HepG2 (cell line): ENCODE measurements around the gene RTF1. TPM values are rescaled to one million over a fixed set of nuclear protein-coding genes. Genes with fewer than 3 reads are reported as not detected.
A peak's percentile ranks its signal among the peaks of the same experiment; 100 is the strongest.

Experiments used
- AKAP8 ChIP-seq: sonication (generic); formaldehyde crosslinking; IDR thresholded peaks from 2 replicates; pipeline ENCODE4 v1.5.1; 2020; ENCODE audit warnings: mild to moderate bottlenecking, missing genetic modification reagents
- BRF2 ChIP-seq: sonication (generic); formaldehyde crosslinking; IDR thresholded peaks from 2 replicates; pipeline ENCODE4 v1.8.1; 2022; ENCODE audit warnings: mild to moderate bottlenecking, missing genetic modification reagents
- FIP1L1 ChIP-seq: fragments of 200-400 bp; formaldehyde crosslinking; IDR thresholded peaks from 2 replicates; pipeline ENCODE4 v1.6.1; 2018; ENCODE audit warnings: low read depth, mild to moderate bottlenecking, low read length, moderate library complexity, borderline replicate concordance; ENCODE audit not compliant: insufficient read depth
- NCOA2 ChIP-seq: sonication (generic); formaldehyde crosslinking; IDR thresholded peaks from 2 replicates; pipeline ENCODE4 v1.8.0; 2022; ENCODE audit warnings: inconsistent platforms
- NFYB ChIP-seq: sonication (generic); formaldehyde crosslinking; IDR thresholded peaks from 2 replicates; pipeline ENCODE4 v1.4.0; 2020; ENCODE audit warnings: missing genetic modification reagents
- POGK ChIP-seq: sonication (generic); formaldehyde crosslinking; conservative IDR thresholded peaks from 2 replicates; pipeline ENCODE4 v1.8.0; 2022; ENCODE audit warnings: mild to moderate bottlenecking, moderate library complexity, missing genetic modification reagents
- RBM39 ChIP-seq: fragments of 200-400 bp; formaldehyde crosslinking; IDR thresholded peaks from one replicate; pipeline ENCODE4 v1.6.1; 2018; ENCODE audit warnings: antibody characterized with exemption, mild to moderate bottlenecking, low read depth, low read length; ENCODE audit not compliant: poor library complexity, severe bottlenecking
- REL ChIP-seq: sonication (generic); formaldehyde crosslinking; conservative IDR thresholded peaks from 2 replicates; pipeline ENCODE4 v1.8.0; 2022; ENCODE audit warnings: mild to moderate bottlenecking, missing genetic modification reagents, moderate library complexity
- RNF2 ChIP-seq: fragments of 450-650 bp; conservative IDR thresholded peaks from 2 replicates; pipeline ENCODE4 v1.6.1; 2016; ENCODE audit warnings: low read depth
- SETDB1 ChIP-seq: sonication (generic); formaldehyde crosslinking; IDR thresholded peaks from 2 replicates; pipeline ENCODE4 v1.5.1; 2020; ENCODE audit warnings: missing genetic modification reagents, mild to moderate bottlenecking, borderline replicate concordance
- TSC22D2 ChIP-seq: sonication (generic); formaldehyde crosslinking; IDR thresholded peaks from 2 replicates; pipeline ENCODE4 v1.5.1; 2020; ENCODE audit warnings: missing genetic modification reagents, mild to moderate bottlenecking, borderline replicate concordance
- ZC3H4 ChIP-seq: sonication (generic); formaldehyde crosslinking; IDR thresholded peaks from 2 replicates; pipeline ENCODE4 v1.4.0; 2020; ENCODE audit warnings: missing genetic modification reagents, borderline replicate concordance
- ZFAT ChIP-seq: sonication (generic); formaldehyde crosslinking; conservative IDR thresholded peaks from 2 replicates; pipeline ENCODE4 v1.8.1; 2023; ENCODE audit warnings: missing genetic modification reagents, inconsistent platforms
- ZNF101 ChIP-seq: sonication (generic); formaldehyde crosslinking; IDR thresholded peaks from 2 replicates; pipeline ENCODE4 v1.4.0; 2020; ENCODE audit warnings: mild to moderate bottlenecking, low read depth, missing genetic modification reagents, borderline replicate concordance
- ZNF136 ChIP-seq: sonication (generic); formaldehyde crosslinking; IDR thresholded peaks from 2 replicates; pipeline ENCODE4 v1.8.1; 2022; ENCODE audit warnings: low read depth, mild to moderate bottlenecking, moderate library complexity, missing genetic modification reagents
- ZNF253 ChIP-seq: sonication (generic); formaldehyde crosslinking; IDR thresholded peaks from 2 replicates; pipeline ENCODE4 v1.8.0; 2022; ENCODE audit warnings: mild to moderate bottlenecking, missing genetic modification reagents, borderline replicate concordance
- ZNF552 ChIP-seq: sonication (generic); formaldehyde crosslinking; IDR thresholded peaks from 2 replicates; pipeline ENCODE4 v1.9.0; 2022; ENCODE audit warnings: missing genetic modification reagents, mild to moderate bottlenecking, borderline replicate concordance
- ZNF563 ChIP-seq: sonication (generic); formaldehyde crosslinking; IDR thresholded peaks from 2 replicates; pipeline ENCODE4 v1.8.0; 2022; ENCODE audit warnings: mild to moderate bottlenecking, moderate library complexity, missing genetic modification reagents
- ZNF598 ChIP-seq: sonication (generic); formaldehyde crosslinking; IDR thresholded peaks from 2 replicates; pipeline ENCODE4 v1.5.1; 2020; ENCODE audit warnings: mild to moderate bottlenecking, missing genetic modification reagents, borderline replicate concordance
- ZNF619 ChIP-seq: sonication (generic); formaldehyde crosslinking; IDR thresholded peaks from 2 replicates; pipeline ENCODE4 v1.4.0; 2020; ENCODE audit warnings: mild to moderate bottlenecking, missing genetic modification reagents
- ZNF674 ChIP-seq: sonication (generic); formaldehyde crosslinking; IDR thresholded peaks from 2 replicates; pipeline ENCODE4 v1.5.0; 2020; ENCODE audit warnings: low read depth, mild to moderate bottlenecking, missing genetic modification reagents
- ZSCAN29 ChIP-seq: sonication (generic); formaldehyde crosslinking; conservative IDR thresholded peaks from 2 replicates; pipeline ENCODE4 v1.4.0; 2020; ENCODE audit warnings: mild to moderate bottlenecking, missing genetic modification reagents
- polyA plus RNA-seq, 8 experiments: library from polyadenylated mRNA; depleted of rRNA in 3 of 8; stranded (reverse) in 7 of 8; unstranded in 1 of 8; fragments of >200 nt; fragmentation: Illumina TruSeq in 4 of 8; extraction: Trizol in 4 of 8; gene quantifications; 2 replicates each; pipeline versions ENCODE4 v1.2.1 to v1.2.3, GENCODE V29; 2011 to 2016; ENCODE audit warnings: low read depth in 4 of 8, missing spikeins in 1 of 8, mixed read lengths in 1 of 8; ENCODE audit not compliant: insufficient read depth in 1 of 8
- total RNA-seq, 5 experiments: library from RNA; depleted of rRNA; stranded (reverse); fragments of >200 nt; fragmentation: Illumina TruSeq; extraction: Trizol; gene quantifications; 2 replicates each; pipeline ENCODE4 v1.2.3, GENCODE V29; 2016; ENCODE audit warnings: low read depth in 1 of 5
- TF ChIP-seq, protein P1 (sequence below): sonication (generic); formaldehyde crosslinking; IDR thresholded peaks from 2 replicates; pipeline ENCODE4 v1.8.0; 2022; ENCODE audit warnings: mild to moderate bottlenecking, missing genetic modification reagents; ENCODE audit not compliant: insufficient replicate concordance
- TF ChIP-seq, protein P2 (sequence below): sonication (generic); formaldehyde crosslinking; IDR thresholded peaks from 2 replicates; pipeline ENCODE4 v1.4.0; 2020; ENCODE audit warnings: missing genetic modification reagents, borderline replicate concordance

The RTF1 gene
- total and polyA plus RNA-seq, 2 of the 13 experiments (the other 11 are each of a cell fraction or from before 2014, with no cell fraction given), result 13.9 to 17.9 TPM

GRCh38 chr15:41416742-41417417 lies at the start of gene RTF1 (continued):
- TF ChIP-seq POGK (CRISPR knock-in tag) (no peak), AKAP8 (CRISPR knock-in tag) (no peak), ZNF552 (CRISPR knock-in tag) (no peak), SETDB1 (CRISPR knock-in tag) (no peak), NCOA2 (CRISPR knock-in tag) (peak; percentile 33), ZNF101 (CRISPR knock-in tag) (no peak), ZNF253 (CRISPR knock-in tag) (no peak), ZNF563 (CRISPR knock-in tag) (peak; percentile 67), FIP1L1 (no peak), ZNF136 (no peak), NFYB (CRISPR knock-in tag) (no peak), RNF2 (peak; percentile 69; the same call in 1 of the 2 replicates), REL (CRISPR knock-in tag) (peak; percentile 95), TSC22D2 (CRISPR knock-in tag) (no peak; the same call in 1 of the 2 replicates), ZFAT (CRISPR knock-in tag) (no peak), ZNF619 (no peak), ZSCAN29 (CRISPR knock-in tag) (no peak), ZNF598 (no peak), RBM39 (peak; percentile 33), ZC3H4 (no peak), ZNF674 (CRISPR knock-in tag) (no peak), BRF2 (CRISPR knock-in tag) (peak; percentile 4; the same call in 1 of the 2 replicates)
- TF ChIP-seq, protein P1, sequence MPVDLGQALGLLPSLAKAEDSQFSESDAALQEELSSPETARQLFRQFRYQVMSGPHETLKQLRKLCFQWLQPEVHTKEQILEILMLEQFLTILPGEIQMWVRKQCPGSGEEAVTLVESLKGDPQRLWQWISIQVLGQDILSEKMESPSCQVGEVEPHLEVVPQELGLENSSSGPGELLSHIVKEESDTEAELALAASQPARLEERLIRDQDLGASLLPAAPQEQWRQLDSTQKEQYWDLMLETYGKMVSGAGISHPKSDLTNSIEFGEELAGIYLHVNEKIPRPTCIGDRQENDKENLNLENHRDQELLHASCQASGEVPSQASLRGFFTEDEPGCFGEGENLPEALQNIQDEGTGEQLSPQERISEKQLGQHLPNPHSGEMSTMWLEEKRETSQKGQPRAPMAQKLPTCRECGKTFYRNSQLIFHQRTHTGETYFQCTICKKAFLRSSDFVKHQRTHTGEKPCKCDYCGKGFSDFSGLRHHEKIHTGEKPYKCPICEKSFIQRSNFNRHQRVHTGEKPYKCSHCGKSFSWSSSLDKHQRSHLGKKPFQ (CRISPR knock-in tag), result peak; percentile 33
- TF ChIP-seq, protein P2, sequence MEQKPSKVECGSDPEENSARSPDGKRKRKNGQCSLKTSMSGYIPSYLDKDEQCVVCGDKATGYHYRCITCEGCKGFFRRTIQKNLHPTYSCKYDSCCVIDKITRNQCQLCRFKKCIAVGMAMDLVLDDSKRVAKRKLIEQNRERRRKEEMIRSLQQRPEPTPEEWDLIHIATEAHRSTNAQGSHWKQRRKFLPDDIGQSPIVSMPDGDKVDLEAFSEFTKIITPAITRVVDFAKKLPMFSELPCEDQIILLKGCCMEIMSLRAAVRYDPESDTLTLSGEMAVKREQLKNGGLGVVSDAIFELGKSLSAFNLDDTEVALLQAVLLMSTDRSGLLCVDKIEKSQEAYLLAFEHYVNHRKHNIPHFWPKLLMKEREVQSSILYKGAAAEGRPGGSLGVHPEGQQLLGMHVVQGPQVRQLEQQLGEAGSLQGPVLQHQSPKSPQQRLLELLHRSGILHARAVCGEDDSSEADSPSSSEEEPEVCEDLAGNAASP (CRISPR knock-in tag), result peak; percentile 6; the same call in 1 of the 2 replicates
